Loucy (cell line): Measurements from ENCODE around the gene ZNF747.
A peak's percentile ranks its signal among the peaks of the same experiment; 100 is the strongest.

ENCODE experiments used
- EZH2phosphoT487 ChIP-seq: fragments of 200-600 bp; IDR thresholded peaks from 2 replicates; pipeline ENCODE4 v1.6.1; 2018; ENCODE audit warnings: antibody characterized with exemption, mild to moderate bottlenecking, moderate library complexity, borderline replicate concordance
- TF ChIP-seq, protein P1 (sequence below): fragments of 200-600 bp; sonication (generic); conservative IDR thresholded peaks from 2 replicates; pipeline ENCODE4 v1.5.1; 2014; ENCODE audit warnings: mild to moderate bottlenecking, antibody characterized with exemption, low read length

DNA sequence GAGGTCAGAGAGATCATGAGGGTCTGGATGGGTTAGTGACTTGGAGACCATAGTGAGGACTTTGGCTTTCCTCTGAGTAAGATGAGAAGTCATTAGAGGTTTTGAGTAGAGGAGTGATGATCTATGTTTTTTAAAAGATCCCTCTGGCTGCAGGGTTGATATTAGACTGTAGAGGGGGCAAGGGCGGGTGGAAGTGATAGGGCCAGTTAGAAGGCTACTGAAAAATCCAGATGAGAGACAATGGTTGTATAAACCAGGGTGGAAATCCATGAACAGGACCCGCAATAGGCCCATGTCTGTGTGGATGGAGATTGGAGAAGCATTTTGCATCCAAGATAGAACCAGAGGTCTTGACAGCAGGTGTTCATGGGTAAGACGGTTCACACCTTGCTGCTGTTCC, 52.3 kb downstream of the ZNF747 start:
- TF ChIP-seq EZH2phosphoT487 = no peak
- TF ChIP-seq, protein P1, sequence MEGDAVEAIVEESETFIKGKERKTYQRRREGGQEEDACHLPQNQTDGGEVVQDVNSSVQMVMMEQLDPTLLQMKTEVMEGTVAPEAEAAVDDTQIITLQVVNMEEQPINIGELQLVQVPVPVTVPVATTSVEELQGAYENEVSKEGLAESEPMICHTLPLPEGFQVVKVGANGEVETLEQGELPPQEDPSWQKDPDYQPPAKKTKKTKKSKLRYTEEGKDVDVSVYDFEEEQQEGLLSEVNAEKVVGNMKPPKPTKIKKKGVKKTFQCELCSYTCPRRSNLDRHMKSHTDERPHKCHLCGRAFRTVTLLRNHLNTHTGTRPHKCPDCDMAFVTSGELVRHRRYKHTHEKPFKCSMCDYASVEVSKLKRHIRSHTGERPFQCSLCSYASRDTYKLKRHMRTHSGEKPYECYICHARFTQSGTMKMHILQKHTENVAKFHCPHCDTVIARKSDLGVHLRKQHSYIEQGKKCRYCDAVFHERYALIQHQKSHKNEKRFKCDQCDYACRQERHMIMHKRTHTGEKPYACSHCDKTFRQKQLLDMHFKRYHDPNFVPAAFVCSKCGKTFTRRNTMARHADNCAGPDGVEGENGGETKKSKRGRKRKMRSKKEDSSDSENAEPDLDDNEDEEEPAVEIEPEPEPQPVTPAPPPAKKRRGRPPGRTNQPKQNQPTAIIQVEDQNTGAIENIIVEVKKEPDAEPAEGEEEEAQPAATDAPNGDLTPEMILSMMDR = peak; percentile 51
